Measurements from ENCODE around the gene ODC1.

DNA sequence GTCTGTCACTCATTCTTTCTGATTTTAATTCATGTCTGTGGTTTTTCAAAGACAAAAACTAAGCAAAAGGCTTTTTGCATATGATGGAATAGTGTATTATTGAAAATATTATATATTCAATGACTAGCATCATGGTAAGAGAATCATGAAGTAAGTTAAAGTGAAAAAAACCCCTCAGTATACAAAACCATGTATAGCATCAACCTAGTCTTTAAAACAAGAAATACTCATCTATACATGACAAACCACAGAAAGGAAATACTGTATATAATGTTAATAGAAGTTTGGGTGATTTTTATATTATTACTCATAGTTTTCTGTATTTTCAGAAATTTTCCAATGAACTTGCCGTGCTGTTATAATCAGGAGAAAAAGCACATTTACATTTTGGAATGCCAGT lies 38.0 kb upstream of the ODC1 start:
- TF ChIP-seq, protein P1, sequence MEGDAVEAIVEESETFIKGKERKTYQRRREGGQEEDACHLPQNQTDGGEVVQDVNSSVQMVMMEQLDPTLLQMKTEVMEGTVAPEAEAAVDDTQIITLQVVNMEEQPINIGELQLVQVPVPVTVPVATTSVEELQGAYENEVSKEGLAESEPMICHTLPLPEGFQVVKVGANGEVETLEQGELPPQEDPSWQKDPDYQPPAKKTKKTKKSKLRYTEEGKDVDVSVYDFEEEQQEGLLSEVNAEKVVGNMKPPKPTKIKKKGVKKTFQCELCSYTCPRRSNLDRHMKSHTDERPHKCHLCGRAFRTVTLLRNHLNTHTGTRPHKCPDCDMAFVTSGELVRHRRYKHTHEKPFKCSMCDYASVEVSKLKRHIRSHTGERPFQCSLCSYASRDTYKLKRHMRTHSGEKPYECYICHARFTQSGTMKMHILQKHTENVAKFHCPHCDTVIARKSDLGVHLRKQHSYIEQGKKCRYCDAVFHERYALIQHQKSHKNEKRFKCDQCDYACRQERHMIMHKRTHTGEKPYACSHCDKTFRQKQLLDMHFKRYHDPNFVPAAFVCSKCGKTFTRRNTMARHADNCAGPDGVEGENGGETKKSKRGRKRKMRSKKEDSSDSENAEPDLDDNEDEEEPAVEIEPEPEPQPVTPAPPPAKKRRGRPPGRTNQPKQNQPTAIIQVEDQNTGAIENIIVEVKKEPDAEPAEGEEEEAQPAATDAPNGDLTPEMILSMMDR (IDR thresholded peaks at IDR 0.05) = no peak
- no peak for TF ChIP-seq POLR2AphosphoS5 (IDR thresholded peaks at IDR 0.05)

All from upper lobe of left lung (tissue), 4 donors.